OCI-M1 (cell line): ENCODE measurements around the gene PRAMEF12.
"Not testable (repeated sequence)": the region's sequence is repeated elsewhere in the genome, so short reads cannot be mapped to it uniquely, and the experiment has no call there.

ENCODE experiments used
- DNase-seq: peaks from one replicate; lab custom pipeline; 2025; lab: John Stamatoyannopoulos, UW

The PRAMEF12 gene

GRCh38 chr1:12770620-12771019 lies 2.9 kb upstream of the PRAMEF12 start:
- no peak for DNase-seq

GRCh38 chr1:12771186-12771585 lies 2.4 kb upstream of the PRAMEF12 start:
- DNase-seq, result no peak

GRCh38 chr1:12772520-12772919 lies 1.0 kb upstream of the PRAMEF12 start:
- no peak for DNase-seq

GRCh38 chr1:12774801-12775345 lies 1.3 kb downstream of the PRAMEF12 start:
- DNase-seq, result no peak

- DNase-seq, result no peak
These were observed 1.9 kb downstream of the PRAMEF12 start for GRCh38 chr1:12775443-12775842.

GRCh38 chr1:12776801-12777557 lies 3.4 kb downstream of the PRAMEF12 start:
- DNase-seq, result no peak

- DNase-seq, result no peak
These were observed 4.5 kb downstream of the PRAMEF12 start for GRCh38 chr1:12778061-12778460.

GRCh38 chr1:12778907-12779306 lies 5.4 kb downstream of the PRAMEF12 start:
- no peak for DNase-seq

GRCh38 chr1:12781488-12781887 lies 8.0 kb downstream of the PRAMEF12 start:
- peak; percentile 59 for DNase-seq

- peak; percentile 69 for DNase-seq
These were observed 10.2 kb downstream of the PRAMEF12 start for GRCh38 chr1:12783783-12784182.

GRCh38 chr1:12784729-12785128 lies 11.2 kb downstream of the PRAMEF12 start:
- DNase-seq, result not testable (repeated sequence)

GRCh38 chr1:12791097-12791496 lies 17.6 kb downstream of the PRAMEF12 start, which contains the start of gene PRAMEF1:
Gene PRAMEF1, plus strand, starts transcription at chr1:12791397. Its CDS starts 1,831 bp downstream, at chr1:12793228.
- not testable (repeated sequence) for DNase-seq

- DNase-seq, result no peak
These were observed 25.4 kb downstream of the PRAMEF12 start for GRCh38 chr1:12798911-12799310.

- DNase-seq, result no peak
These were observed 26.2 kb downstream of the PRAMEF12 start for GRCh38 chr1:12799730-12800129.

- DNase-seq, result no peak
These were observed 36.4 kb downstream of the PRAMEF12 start for GRCh38 chr1:12809933-12810332.

GRCh38 chr1:12810691-12811408 lies 37.3 kb downstream of the PRAMEF12 start:
- DNase-seq, result peak; percentile 19

- no peak for DNase-seq
These were observed 37.9 kb downstream of the PRAMEF12 start for GRCh38 chr1:12811409-12811784.

- not testable (repeated sequence) for DNase-seq
These were observed 45.5 kb downstream of the PRAMEF12 start for GRCh38 chr1:12819061-12819460.
